Left hindlimb (tissue), 1 donor: ENCODE results near the gene IMPA2.
A peak's percentile ranks its signal among the peaks of the same experiment; 100 is the strongest.

Source experiments
- DNase-seq: peaks from one replicate; pipeline ENCODE4 v3.0.0-alpha.2; 2018

IMPA2 gene

DNA sequence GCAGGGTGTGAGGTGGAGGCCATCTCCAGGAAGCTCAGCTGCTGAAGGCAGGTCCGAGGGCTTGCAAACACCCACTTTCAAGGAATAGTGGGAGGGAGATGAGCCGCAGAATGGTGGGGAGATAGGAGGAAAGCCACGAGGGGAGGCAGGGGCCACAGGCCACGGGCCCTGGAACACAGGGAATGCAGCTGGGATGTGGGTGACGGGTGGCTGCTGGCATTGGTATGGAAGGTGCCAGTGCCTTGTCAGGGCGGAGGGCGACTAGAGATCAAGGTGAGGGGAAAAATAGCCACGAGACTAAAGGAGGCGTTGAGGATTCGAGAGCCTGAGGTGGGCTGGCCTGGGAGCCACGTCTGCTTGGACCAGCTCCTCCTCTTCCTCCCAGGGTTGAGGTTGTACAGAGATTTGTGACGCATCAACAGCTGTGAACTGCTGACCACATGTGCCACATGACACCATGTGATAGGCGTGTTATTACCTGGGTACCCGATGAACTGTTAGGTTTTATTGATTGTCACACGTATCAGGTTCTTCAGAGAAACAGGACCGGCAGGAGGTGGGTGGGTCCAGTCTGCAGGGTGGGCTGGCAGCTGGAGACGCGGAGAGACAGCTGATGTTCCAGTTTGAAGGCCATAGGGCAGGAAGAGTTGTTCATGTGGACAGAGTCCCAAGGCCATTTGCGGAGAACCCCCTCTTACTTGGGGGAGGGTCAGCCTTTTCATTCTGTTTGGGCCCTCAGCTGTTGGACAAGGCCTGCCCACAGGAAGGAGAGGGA, 9.9 kb downstream of the IMPA2 start:
- DNase-seq: no peak

DNA sequence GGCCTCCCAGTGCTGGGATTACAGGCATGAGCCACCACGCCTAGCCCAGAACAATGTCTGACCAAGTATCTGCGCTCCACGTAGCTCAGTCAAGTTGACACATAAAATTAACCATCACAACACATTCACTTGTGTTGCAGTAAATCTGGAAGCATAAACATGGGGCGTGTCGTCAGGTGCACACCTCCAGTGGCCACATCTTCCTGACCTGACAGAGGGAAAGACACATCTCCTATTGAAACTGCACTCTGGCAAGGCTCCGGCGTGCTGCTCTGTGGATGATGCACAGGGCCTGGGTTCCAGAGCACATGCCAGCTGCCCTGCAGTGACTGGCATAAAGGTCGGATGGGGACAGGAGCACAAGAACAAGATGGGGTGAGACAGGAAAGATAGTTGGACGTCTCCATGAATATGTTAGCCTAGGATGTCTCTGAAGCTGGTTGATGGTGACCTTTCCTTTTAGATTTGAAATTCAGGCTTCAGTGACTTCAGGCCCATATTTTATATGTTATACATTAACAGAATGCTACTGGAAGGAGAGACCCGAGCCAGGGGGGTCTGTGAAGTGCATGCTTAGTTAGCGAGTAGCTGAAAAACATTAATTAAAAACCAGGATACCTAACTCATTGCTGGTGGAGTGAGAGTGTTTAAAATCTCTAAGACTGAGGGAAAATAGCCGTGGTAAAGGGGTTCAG, 10.9 kb downstream of the IMPA2 start:
- DNase-seq: no peak

DNA sequence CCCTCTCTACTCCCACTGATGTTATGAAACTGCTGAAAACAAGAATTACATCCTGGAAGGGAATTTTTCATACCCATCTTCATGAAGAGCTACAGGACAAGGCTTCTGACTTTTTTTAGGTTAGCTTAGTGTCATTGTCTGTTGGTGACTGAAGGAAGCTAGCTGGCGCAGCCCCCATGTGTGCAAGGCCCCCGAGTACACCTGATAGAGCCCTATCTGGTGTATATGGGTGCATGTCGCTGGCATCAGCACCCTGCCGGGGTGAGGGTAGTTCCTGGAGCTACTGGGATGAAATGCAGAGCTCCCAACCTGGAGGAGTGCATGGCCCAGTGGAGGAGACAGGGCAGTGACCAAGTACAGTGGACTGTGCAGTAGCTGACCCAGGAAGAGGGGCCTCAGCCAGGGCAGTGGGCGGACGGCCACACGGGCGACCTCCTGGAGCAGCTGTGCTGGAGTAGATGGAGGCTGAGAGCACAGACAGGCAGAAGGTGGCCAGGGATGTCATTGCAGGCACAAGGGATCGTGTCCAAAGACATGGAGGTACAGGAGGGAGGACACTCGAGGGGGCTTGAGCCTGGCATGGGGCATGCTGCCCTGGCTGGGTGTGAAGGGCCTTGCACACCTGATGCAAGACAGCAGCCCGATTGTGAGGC, 12.1 kb downstream of the IMPA2 start:
- no peak for DNase-seq

DNA sequence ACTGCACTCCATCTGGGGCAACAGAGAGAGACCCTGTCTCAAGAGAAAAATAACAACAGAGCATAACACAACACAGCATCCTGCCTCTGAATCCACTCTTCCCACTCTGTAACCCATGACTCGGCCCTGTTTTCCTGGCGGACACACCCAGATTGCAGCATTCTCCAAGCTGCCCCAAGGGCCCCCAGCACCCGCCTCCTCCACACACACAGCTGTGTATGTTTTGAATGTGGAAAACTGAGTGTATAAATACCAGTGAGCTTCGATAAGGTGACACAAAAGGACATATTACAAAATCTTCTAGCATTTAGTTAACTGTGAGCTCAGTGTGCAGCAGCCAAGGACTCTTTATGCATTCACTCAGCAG, 13.0 kb downstream of the IMPA2 start:
- DNase-seq: no peak

DNA sequence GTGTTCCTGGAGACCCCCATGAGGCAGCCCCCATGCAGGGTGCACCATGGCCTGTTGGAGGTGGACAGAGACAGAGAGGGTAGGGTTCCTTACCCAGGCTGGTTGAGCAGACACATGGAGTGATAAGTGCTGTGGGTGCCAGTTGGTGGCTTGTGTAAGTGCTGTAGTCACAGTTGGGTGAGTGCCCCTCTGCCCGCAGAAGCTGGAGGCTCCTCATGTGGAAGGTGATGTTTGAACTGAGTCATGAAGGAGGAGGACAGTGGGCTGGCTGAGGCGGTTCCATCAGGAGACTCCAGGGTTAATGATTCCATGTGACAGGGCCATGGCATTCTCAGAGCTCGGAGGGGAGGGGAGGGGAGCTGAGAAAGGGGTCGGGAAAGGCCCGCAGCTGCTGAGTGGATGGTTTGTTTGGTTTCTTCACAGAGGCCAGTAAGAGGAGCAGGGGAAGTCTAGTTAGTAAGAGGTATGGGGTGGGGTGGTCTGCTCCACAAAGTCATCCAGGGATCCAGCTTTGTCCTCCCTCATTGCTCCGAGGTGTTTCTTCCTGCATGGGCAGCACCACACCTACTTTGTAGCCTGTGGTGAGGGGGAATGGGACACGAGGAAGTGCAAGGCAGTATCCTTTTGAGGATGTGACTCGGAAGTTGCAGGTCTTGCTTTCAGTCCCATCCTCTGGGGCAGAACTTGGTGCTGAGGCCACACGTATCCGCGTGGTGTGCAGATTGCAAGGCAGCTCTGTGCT, 13.6 kb downstream of the IMPA2 start:
- DNase-seq: no peak

DNA sequence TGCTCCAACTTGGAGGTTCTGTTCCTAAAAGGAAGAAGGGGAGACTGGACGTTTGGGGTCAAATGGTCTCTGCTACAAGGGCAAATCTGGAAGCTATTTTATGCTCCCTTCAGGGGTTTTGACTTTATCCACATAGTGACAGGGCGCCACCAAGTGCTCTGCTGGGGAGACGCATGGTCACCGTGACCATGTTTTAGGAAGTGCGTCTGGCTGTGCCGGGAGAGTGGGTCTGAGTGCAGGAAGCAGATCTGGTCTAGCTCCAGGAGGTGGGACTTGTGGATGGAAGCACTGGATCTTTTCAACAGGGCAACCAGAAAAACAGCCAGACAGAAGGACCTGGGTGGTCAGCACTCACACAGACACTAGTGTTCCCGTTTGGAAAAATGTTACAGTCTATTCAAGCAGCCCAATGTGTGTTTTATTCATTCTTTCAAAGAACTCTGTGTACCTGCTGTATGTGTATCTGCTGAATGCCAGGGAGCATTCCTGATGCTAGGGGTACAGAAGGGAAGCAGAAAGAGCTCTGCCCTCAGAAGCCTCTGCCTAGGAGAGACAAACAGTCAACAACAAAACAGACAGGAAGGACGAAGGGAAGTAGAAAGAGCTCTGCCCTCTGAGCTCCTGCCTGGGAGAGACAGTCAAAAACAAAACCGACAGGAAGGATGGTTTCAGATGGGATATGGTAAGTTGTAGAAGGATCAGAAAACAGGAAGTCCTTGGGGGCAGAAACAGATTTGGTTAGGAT, 14.3 kb downstream of the IMPA2 start:
- peak; percentile 74 for DNase-seq

DNA sequence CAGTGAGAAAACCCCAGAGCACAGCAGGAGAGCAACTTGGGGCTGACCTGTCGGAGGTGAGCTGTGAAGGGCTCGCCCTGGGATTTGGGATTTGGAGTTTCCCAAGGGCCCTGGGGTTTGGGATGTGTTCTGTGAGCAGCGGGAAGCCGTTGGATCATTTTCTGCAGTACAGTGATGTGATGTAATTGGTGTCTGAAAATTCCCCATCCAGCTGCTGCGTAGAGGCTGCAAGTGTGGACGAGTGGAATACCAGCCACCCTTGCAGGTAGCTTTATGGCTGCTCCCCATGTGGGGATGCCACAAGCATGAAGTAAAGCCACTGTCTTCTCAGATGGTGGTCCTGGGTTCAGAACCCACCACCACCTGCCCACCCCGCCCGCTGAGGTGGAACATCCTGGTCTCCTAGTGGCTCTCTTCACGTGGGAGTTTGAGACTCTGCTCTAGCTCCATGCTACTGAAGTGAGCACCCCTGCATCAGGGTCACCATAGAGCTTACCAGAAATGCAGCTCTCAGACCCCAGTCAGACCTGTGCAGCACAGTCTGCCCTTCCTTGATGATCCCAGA, 15.0 kb downstream of the IMPA2 start:
- no peak for DNase-seq

DNA sequence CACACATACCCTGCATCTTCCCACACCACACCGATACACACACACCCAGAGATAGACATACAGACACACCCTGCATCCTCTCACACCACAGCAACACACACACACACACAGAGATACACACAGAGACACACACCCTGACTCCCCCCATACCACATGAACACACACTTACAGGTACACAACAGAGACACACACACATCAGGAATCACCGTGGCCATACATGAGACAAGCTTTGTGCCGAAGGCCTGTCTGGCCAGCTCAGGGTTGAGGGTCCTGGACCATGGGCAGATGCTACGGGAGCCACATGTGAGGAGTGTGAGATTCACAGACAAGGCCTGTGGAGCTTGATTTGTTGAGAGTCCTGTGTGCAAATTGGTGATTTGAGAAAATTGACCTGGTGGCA, 15.6 kb downstream of the IMPA2 start:
- no peak for DNase-seq

DNA sequence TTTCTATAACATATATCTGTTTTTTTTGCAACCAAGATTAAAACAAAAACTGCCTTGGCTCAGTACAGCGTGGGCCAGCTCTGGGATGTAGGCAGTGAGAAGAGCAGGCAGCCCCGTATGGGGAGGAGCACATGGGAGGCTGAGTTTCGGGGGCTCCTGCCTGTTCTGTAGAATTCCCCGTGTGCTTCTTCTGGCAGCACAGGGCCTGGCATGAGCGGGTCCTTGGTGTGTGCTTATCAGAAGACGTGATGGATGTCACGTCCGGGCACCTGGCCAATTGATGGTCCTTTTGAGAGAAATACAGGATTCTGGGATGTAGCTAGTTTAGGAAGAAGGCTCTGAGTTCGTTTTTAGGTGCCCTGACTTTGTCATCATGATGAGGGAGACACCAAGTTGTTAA, 16.2 kb downstream of the IMPA2 start:
- no peak for DNase-seq

DNA sequence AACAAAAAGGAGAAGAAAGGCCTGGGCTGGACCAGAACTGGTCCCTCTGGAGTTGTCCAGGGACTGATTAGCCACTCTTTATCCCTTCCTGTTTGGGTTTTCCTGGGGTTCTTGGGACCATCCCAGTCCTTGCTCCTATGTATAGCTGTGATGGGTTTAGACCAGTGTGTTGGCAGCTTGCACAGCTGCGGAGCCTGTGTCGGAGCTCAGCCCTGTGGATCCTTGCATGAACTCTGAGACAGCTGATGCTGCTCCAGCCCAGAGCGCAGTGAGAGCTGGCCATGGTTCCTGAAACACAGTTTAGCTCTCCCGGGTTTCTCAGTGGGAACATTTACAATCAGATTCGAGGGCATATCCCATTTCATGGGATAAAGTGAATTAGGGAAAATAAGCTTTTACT, 16.9 kb downstream of the IMPA2 start:
- DNase-seq: peak; percentile 52

DNA sequence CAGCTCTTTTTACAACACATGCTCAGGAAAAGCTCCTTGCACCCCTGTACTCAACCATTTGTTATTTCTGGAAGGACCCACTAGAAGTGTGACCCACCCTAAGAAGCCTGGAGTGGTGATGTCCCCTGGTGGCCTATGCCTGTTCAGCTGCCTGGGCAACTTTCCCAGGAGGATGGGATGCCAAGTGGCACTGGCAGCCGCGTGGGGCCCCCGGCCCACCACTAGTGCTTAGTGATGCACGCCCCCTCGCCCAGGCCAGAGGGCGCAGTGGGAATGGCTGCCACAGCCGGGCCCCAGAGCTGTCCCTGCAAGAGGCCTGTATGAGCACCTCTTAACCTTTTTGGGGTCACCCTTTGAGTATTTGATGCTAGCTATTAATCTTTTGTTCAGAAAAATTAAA, 18.1 kb downstream of the IMPA2 start:
- DNase-seq: no peak

DNA sequence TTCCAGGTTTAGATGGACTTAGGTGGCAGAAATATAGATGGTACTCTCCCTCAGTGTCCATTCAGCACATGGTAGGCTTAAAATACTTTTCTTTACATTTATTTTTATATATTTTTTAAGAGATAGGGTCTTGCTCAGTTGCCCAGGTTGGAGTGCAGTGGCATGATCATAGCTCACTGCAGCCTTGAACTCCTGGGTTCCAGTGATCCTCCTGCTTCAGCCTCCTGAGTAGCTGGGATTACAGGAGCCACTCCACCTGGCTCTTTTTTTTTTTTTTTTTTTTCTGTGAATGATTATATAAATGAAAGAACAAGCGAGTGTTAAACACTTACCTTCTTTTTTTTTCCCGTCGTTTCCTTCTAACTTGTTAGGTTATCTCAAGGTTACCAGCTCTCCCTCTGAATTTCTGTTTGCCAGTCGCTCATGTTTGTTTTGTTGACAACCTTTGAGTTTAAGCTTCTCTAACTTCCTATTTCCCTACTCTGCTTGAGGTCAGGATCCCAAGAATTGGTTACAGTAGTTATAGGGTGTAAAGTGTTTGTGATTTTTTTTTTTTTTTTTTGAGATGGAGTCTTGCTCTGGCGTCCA, 18.9 kb downstream of the IMPA2 start:
- no peak for DNase-seq

DNA sequence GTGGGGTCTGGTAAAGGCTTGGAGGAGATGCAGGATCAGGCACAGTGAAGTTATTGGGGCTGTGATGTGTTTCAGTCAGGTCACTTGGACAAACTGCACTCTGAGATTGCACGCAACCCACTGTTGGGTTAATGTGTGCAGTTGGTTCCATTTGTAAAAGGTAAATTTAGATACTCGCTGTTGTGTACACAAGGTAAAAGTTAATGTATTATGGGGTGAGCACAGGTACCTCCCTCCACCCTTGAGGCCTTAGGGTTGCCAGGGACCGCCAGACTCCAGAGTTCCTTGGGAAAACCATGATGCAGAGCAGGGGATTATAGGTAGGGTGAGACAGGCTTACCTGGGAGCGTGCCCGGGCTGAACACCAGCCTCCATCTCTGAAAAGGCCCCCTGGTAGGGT, 20.1 kb downstream of the IMPA2 start:
- no peak for DNase-seq

DNA sequence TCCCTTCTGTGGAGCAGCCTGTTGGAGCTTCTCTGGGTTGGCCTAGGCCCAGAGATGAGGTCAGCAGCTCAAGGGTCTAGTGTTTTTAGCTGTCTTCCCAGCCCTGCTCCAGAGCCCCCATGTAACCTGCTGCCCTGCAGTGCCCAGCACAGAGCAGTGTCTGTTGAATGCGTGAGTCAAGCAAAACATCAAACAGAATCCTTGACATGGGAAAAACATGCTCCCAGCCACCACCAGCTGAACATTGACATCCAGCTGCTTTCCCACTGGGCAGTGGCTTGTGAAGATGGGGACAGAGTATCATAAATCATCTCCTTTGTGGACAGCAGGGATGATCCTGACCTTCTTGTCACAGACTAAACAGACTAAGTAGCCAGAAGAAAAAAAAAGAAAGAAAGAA, 22.6 kb downstream of the IMPA2 start:
- DNase-seq: no peak

DNA sequence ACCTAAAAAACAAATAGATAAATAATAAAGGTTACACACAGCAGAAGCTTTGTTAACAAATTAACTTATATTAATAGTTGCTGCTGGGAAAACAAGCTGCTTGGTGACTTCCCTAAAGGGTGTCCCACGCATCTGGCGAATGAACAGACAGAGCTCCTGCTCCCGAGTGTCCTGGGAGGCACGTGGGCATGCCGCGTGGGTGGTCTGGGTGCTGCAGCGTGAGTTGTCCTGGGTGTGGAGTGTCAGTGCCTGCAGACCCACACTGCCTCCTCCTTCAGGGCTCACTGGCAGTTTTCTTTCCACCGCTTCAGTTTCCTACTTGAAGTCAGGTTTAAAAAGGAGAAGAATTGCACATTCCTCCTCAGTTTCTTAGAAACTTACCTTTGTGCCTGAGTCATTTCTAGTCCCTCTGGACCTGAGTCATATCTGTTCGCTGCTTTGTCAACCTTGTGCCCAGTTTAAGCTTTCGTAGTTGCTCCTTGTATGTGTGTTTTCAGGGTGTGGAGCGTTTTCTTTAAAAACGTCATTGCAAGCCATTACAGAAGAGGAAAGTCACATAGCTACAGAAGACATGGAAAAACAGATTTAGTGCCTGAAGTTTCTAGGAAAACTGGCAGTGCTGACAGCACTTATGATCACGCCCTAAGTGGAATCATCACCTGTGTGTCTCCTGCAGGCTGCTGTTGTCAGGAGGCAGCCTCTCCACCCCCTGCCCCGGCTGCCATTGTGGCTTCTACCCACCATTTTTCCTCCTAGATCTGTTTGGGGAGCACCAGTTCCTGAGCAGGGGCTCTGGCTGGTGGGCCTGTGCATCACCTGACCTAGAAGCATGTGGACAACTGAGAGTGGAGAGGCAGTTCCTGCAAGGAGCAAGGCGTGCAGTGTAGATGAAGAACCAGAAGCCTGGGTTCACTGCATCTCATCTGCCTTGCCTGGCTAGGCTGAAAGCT, 24.5 kb downstream of the IMPA2 start:
- DNase-seq: no peak

DNA sequence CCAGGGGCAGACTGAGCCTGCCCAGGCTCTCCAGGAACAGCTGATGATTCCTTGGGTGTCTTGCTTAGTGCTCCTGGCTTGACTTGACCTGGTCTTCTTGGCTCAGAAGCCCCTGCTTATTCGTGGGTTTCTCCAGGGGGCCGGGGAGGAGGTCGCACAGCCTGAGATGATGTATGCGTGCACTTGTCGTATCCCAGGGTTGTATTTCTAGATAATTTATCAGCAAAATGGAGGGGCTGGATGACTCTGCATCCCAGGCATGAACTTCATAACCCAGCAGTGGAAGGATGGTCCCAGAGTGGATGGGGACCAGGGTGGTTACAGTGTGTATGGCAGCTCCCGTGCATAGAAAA, 25.2 kb downstream of the IMPA2 start:
- DNase-seq: no peak

DNA sequence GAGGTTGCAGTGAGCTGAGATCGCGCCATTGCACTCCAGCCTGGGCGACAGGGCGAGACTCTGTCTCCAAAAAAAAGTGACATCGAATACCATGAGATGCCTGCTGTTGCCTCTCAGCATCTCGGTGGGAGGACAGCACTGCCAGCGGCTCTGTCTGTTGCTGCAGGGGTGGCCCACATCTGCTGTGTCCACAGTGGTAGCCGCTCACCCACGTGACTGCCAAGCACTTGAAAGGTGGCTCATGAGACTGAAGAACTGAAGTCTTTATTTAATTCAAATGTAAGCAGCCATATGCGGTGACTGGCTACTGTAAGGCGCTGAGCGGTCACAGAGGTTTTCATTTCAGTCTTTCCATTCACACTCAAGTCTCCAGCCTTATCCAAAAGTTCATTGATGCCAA, 25.8 kb downstream of the IMPA2 start:
- no peak for DNase-seq

DNA sequence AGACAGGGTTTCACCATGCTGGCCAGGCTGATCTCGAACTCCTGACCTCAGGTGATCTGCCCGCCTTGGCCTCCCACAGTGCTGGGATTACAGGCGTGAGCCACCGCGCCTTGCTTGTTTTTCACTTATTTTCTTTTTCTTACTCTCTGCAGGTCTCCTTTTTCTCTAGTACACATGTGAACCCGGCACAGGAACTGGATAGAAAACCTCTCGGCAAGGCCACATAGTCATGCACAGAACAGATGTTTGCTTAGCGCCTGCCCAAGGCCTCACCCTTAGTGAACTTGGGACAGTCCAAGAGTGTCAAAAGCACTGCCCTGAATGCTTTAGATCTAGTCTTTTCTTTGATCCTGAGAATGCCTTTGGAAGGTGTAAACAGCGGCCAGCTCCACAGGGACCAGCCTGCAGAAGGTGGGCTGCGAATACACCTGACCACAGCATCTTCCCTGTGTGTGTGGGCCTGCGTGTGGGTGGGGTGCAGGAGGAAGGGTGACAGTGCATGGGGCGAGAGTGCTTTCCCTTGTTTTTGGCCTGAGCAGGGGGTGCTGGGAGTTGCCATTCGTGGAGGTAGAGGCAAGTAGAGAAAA, 27.0 kb downstream of the IMPA2 start:
- no peak for DNase-seq

DNA sequence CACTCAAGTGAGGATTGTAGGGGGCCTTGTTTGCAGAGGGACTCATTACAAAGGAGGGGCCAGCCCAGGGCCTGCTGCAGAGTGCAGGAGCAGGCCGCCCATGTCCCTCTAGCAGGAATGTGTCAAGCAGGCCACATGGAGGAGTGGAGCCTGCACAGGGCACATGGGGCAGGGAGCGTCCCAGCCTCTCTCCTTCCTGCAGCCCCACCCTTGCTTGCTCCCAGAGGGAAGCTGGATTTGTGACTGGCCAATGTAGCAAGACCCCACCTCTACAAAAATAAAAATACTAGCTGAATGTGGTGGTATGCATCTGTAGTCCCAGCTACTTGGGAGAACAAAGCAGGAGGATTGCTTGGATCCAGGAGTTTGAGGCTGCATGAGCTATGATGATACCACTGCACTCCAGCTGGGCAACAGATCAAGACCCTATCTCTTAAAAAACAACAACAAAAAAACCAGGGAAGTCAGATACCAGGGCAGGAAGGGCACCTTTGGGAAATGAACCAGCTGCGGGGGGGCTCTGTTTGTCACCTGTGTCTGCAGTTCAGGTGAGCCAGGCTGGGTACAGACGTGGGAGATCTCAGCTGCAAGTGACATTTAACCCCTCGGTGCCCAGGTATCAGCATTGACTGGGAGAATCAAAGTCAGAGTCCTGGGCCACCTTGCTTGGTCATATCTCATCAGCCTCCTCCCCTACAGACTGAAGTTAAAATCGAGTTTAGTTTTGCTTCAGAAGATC, 27.7 kb downstream of the IMPA2 start:
- no peak for DNase-seq
